GM06990 (cell line): ENCODE measurements around the gene PDCD11.

Experiments used
- DNase-seq: peaks from one replicate; pipeline ENCODE4 v3.0.0-alpha.2; 2011; ENCODE audit not compliant: insufficient read length; ENCODE audit errors: extremely low read depth
- H3K27me3 ChIP-seq: replicated peaks from 2 replicates; pipeline ENCODE4 v1.6.0; 2011; ENCODE audit warnings: low read length; ENCODE audit not compliant: control insufficient read depth, insufficient read depth
- H3K36me3 ChIP-seq: 2 replicates; pipeline ENCODE4 v1.5.1; 2011; ENCODE audit warnings: low read length; ENCODE audit not compliant: control insufficient read depth, insufficient read depth
- H3K4me3 ChIP-seq: replicated peaks from 2 replicates; pipeline ENCODE4 v1.5.1; 2011; ENCODE audit warnings: low read depth, mild to moderate bottlenecking, control low read depth, low read length
- CTCF ChIP-seq: IDR thresholded peaks from 2 replicates; pipeline ENCODE4 v1.5.1; 2011; ENCODE audit warnings: low read length, control low read depth, mild to moderate bottlenecking, inconsistent platforms; ENCODE audit not compliant: insufficient read depth, poor library complexity, severe bottlenecking

PDCD11 gene

GRCh38 chr10:103439776-103440175 is 43.4 kb downstream of the PDCD11 start:
- Histone ChIP-seq H3K27me3 (no peaks in the 10 kb centered on the region), H3K4me3 (no peak overlapping the region), H3K36me3 (peaks cover 56% of the 10 kb centered on the region)
- DNase-seq, result no peak
- no peak for TF ChIP-seq CTCF

GRCh38 chr10:103440416-103440815 is 44.0 kb downstream of the PDCD11 start:
- no peaks in the 10 kb centered on the region for H3K27me3 ChIP-seq
- no peak for TF ChIP-seq CTCF
- no peak overlapping the region for H3K4me3 ChIP-seq
- no peak for DNase-seq
- peaks cover 56% of the 10 kb centered on the region for H3K36me3 ChIP-seq

DNA sequence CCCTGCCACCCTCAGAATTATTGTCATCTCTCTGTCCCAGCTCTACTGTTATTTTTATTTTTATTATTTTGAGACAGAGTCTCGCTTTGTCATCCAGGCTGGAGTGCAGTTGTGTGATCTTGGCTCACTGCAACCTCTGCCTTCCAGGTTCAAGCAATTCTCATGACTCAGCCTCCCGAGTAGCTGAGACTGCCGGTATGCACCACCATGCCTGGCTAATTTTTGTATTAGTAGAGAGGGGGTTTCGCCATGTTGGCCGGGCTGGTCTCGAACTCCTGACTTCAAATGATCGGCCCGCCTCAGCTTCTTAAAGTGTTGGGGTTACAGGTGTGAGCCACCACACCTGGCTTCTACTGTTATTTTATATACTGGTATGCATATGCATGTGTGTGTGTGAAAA is 44.8 kb downstream of the PDCD11 start:
- peaks cover 62% of the 10 kb centered on the region for H3K36me3 ChIP-seq

DNA sequence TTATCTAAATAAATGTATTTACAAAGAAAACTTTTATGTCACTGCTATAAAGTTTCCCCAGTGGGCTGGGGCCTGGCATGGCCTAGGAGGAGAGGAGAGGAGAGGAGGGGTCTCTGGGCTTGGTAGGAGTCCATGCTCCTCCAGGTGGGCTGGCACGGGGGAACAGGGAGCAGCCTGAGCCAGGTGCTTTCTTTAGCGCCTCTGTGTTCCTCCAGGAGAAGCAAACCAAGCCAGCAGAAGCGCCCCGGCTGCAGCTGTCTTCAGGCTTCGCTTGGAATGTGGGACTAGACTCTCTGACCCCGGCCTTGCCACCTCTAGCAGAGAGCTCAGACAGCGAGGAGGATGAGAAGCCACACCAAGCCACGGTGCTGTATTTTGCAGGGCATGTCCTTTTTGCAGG is 45.2 kb downstream of the PDCD11 start:
- no peak for DNase-seq
- H3K27me3 ChIP-seq, result no peaks in the 10 kb centered on the region
- no peak overlapping the region for H3K4me3 ChIP-seq
- TF ChIP-seq CTCF, result no peak
- H3K36me3 ChIP-seq, result peaks cover 61% of the 10 kb centered on the region

More for the DNA sequence above, 44.8 kb downstream of the PDCD11 start:
- H3K4me3 ChIP-seq, result no peak overlapping the region
- no peak for TF ChIP-seq CTCF
- no peak for DNase-seq
- no peaks in the 10 kb centered on the region for H3K27me3 ChIP-seq

DNA sequence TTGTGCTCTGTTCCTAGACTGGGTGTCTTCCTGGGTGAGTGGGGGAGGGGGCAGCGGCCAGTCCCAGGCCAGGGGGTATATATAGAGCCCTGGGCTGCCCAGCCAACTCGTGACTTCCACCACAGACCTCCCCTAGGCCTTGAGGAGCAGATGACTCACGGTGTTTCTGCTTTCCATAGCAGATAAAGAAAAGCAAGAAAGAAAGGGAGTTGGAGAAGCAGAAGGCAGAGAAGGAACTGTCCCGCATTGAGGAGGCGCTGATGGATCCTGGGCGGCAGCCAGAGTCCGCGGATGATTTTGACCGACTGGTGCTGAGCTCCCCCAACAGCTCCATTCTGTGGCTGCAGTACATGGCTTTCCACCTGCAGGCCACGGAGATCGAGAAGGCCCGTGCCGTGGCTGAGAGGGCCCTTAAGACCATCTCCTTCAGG is 45.6 kb downstream of the PDCD11 start:
- no peak for TF ChIP-seq CTCF
- no peaks in the 10 kb centered on the region for H3K27me3 ChIP-seq
- peaks cover 59% of the 10 kb centered on the region for H3K36me3 ChIP-seq
- no peak for DNase-seq
- H3K4me3 ChIP-seq, result no peak overlapping the region
